Colonic mucosa (tissue), 4 donors: ENCODE results near the gene RFX1. TPM values are rescaled to one million over a fixed set of nuclear protein-coding genes. Genes with fewer than 3 reads are reported as not detected.

Experiments
- DNase-seq: peaks from one replicate; pipeline ENCODE4 v3.0.0-alpha.2; 2020
- H3K27ac ChIP-seq: fragments of 200-600 bp; one replicate; pipeline ENCODE4 v1.8.0; 2021
- H3K27me3 ChIP-seq: fragments of 200-600 bp; one replicate; pipeline ENCODE4 v1.8.0; 2021
- H3K36me3 ChIP-seq: fragments of 200-600 bp; one replicate; pipeline ENCODE4 v1.8.0; 2021
- H3K4me1 ChIP-seq: fragments of 200-600 bp; one replicate; pipeline ENCODE4 v1.8.0; 2021; ENCODE audit warnings: mild to moderate bottlenecking
- H3K4me3 ChIP-seq: fragments of 200-600 bp; one replicate; pipeline ENCODE4 v1.8.0; 2021
- H3K9ac ChIP-seq, 2 donors: one replicate each; pipeline ENCODE4 v1.7.0; 2013; ENCODE audit warnings: control low read depth in 2 of 2, low read depth in 2 of 2, low read length in 2 of 2
- H3K9me3 ChIP-seq: fragments of 200-600 bp; one replicate; pipeline ENCODE4 v1.8.0; 2021
- intact Hi-C: fragments of 100-400 bp; cut with DNase I; formaldehyde crosslinking; loops from one replicate; pipeline ENCODE4 v1.14.1; 2022
- total RNA-seq, 2 donors: library from RNA; stranded (reverse); fragmentation: NEBNext Ultra II Directional in 1 of 2; extraction: Animal tissue kit (Norgen Biotek cat#: 25700) in 1 of 2; gene quantifications; one replicate each; pipeline ENCODE4 v1.2.1, GENCODE V29; 2021
- TF ChIP-seq, protein P1 (sequence below): fragments of 200-600 bp; IDR thresholded peaks from one replicate; pipeline ENCODE4 v1.8.0; 2022; ENCODE audit warnings: antibody characterized with exemption, mild to moderate bottlenecking
- donor health status: healthy.
- donor health status: DM: no; HTN: no; CAD: no.
- donor health status: DM: no; HTN: no; CAD: no.

The RFX1 gene
- total RNA-seq, 2 donors from 2014 or later = 13.1 to 20.9 TPM

GRCh38 chr19:13981988-13982501, 24.1 kb downstream of the RFX1 start:
- intact Hi-C loops = no loop called here
- TF ChIP-seq, protein P1, sequence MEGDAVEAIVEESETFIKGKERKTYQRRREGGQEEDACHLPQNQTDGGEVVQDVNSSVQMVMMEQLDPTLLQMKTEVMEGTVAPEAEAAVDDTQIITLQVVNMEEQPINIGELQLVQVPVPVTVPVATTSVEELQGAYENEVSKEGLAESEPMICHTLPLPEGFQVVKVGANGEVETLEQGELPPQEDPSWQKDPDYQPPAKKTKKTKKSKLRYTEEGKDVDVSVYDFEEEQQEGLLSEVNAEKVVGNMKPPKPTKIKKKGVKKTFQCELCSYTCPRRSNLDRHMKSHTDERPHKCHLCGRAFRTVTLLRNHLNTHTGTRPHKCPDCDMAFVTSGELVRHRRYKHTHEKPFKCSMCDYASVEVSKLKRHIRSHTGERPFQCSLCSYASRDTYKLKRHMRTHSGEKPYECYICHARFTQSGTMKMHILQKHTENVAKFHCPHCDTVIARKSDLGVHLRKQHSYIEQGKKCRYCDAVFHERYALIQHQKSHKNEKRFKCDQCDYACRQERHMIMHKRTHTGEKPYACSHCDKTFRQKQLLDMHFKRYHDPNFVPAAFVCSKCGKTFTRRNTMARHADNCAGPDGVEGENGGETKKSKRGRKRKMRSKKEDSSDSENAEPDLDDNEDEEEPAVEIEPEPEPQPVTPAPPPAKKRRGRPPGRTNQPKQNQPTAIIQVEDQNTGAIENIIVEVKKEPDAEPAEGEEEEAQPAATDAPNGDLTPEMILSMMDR = no peak
- no peaks in the 10 kb centered on the region for H3K9me3 ChIP-seq
- H3K27me3 ChIP-seq = no peaks in the 10 kb centered on the region
- no peak overlapping the region for H3K27ac ChIP-seq
- H3K36me3 ChIP-seq = no peaks in the 10 kb centered on the region
- H3K4me3 ChIP-seq = no peak overlapping the region
- H3K4me1 ChIP-seq = peaks cover 7% of the 10 kb centered on the region
- H3K9ac ChIP-seq = no peak overlapping the region
- DNase-seq = no peak

GRCh38 chr19:13981467-13981866, 24.7 kb downstream of the RFX1 start:
- intact Hi-C loops = no loop called here
- DNase-seq = no peak
- Histone ChIP-seq H3K4me3 (no peak overlapping the region), H3K36me3 (no peaks in the 10 kb centered on the region), H3K27ac (no peak overlapping the region), H3K9me3 (no peaks in the 10 kb centered on the region), H3K27me3 (no peaks in the 10 kb centered on the region), H3K4me1 (peaks cover 7% of the 10 kb centered on the region), H3K9ac (no peak overlapping the region)
- TF ChIP-seq, protein P1 = no peak

GRCh38 chr19:13981021-13981420, 25.1 kb downstream of the RFX1 start:
- TF ChIP-seq, protein P1 = no peak
- DNase-seq = no peak
- intact Hi-C loops = no loop called here

GRCh38 chr19:13980340-13980739, 25.8 kb downstream of the RFX1 start:
- intact Hi-C loops = no loop called here
- H3K9me3 ChIP-seq = no peaks in the 10 kb centered on the region
- no peaks in the 10 kb centered on the region for H3K36me3 ChIP-seq
- H3K27ac ChIP-seq = no peak overlapping the region
- H3K9ac ChIP-seq = no peak overlapping the region
- H3K4me3 ChIP-seq = no peak overlapping the region
- peaks cover 7% of the 10 kb centered on the region for H3K4me1 ChIP-seq
- DNase-seq = no peak
- TF ChIP-seq, protein P1 = no peak
- no peaks in the 10 kb centered on the region for H3K27me3 ChIP-seq

More at GRCh38 chr19:13981021-13981420, 25.1 kb downstream of the RFX1 start:
- no peak overlapping the region for H3K4me3 ChIP-seq
- H3K4me1 ChIP-seq = peaks cover 7% of the 10 kb centered on the region
- H3K36me3 ChIP-seq = no peaks in the 10 kb centered on the region
- no peaks in the 10 kb centered on the region for H3K9me3 ChIP-seq
- H3K27ac ChIP-seq = no peak overlapping the region
- H3K27me3 ChIP-seq = no peaks in the 10 kb centered on the region
- no peak overlapping the region for H3K9ac ChIP-seq

DNA sequence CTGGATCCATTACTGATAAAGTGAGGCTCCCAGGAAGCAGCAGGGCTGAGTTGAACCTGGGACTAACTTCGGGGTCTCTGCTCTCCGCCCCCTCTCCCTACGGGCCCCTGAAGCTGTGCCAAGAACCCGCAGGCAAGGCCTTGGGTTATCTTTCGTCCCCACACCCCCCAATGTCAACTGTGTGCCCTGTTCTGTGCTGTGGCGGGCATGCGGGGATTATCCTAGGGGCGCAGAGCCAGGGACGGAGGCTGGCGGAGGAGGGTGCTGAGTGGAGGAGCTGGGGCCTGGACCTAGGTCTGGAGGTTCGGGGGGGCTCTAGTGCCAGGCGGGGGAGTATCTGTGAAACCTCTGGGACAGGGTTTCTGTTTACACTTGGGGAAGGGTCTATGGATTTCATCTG, 26.4 kb downstream of the RFX1 start:
- H3K27me3 ChIP-seq = no peaks in the 10 kb centered on the region
- DNase-seq = no peak
- no peaks in the 10 kb centered on the region for H3K36me3 ChIP-seq
- no peaks in the 10 kb centered on the region for H3K9me3 ChIP-seq
- intact Hi-C loops = no loop called here
- H3K9ac ChIP-seq = no peak overlapping the region
- H3K27ac ChIP-seq = no peak overlapping the region
- TF ChIP-seq, protein P1 = no peak
- no peak overlapping the region for H3K4me3 ChIP-seq
- H3K4me1 ChIP-seq = peaks cover 7% of the 10 kb centered on the region
